ENCODE results near the gene RPRD1B.

RPRD1B gene

GRCh38 chr20:38125157-38126056 lies 91.9 kb downstream of the RPRD1B start:
- DNase-seq, result no peak

GRCh38 chr20:38126146-38126921 lies 92.8 kb downstream of the RPRD1B start:
- DNase-seq, result no peak

- no peak for DNase-seq
Measured at GRCh38 chr20:38126932-38127621, 93.5 kb downstream of the RPRD1B start.

GRCh38 chr20:38127920-38128528 lies 94.5 kb downstream of the RPRD1B start:
- DNase-seq, result no peak

- DNase-seq, result no peak
Measured at GRCh38 chr20:38128691-38129090, 95.1 kb downstream of the RPRD1B start.

GRCh38 chr20:38129248-38129865 lies 95.8 kb downstream of the RPRD1B start:
- no peak for DNase-seq

GRCh38 chr20:38129893-38130609 lies 96.5 kb downstream of the RPRD1B start:
- DNase-seq, result no peak

GRCh38 chr20:38130687-38131587 lies 97.4 kb downstream of the RPRD1B start:
- DNase-seq, result no peak

- no peak for DNase-seq
Measured at GRCh38 chr20:38131588-38132121, 98.1 kb downstream of the RPRD1B start.

GRCh38 chr20:38132156-38132909 lies 98.8 kb downstream of the RPRD1B start:
- DNase-seq, result no peak

- DNase-seq, result no peak
Measured at GRCh38 chr20:38132910-38133501, 99.5 kb downstream of the RPRD1B start.

GRCh38 chr20:38133680-38134426 lies 100.3 kb downstream of the RPRD1B start:
- DNase-seq, result no peak

- no peak for DNase-seq
Measured at GRCh38 chr20:38134427-38135270, 101.1 kb downstream of the RPRD1B start.

- no peak for DNase-seq
Measured at GRCh38 chr20:38135271-38135650, 101.7 kb downstream of the RPRD1B start.

GRCh38 chr20:38135651-38136420 lies 102.3 kb downstream of the RPRD1B start:
- no peak for DNase-seq

- no peak for DNase-seq
Measured at GRCh38 chr20:38136421-38137245, 103.1 kb downstream of the RPRD1B start.
